Embryonic facial prominence (tissue), 1 donor: ENCODE data around the gene NFRKB.

Experiments
- DNase-seq: peaks from one replicate; pipeline ENCODE4 v3.0.0-alpha.2; 2016; ENCODE audit errors: extremely low spot score

NFRKB gene

GRCh38 chr11:129895126-129896041 is at the start of gene NFRKB:
Gene NFRKB, minus strand, starts transcription at chr11:129895578. Its CDS starts 2,729 bp downstream, at chr11:129892849.
- DNase-seq, result peak; percentile 92

- DNase-seq, result no peak
Measured at GRCh38 chr11:129944696-129945095, 49.3 kb upstream of the NFRKB start.

- no peak for DNase-seq
Measured at GRCh38 chr11:129943036-129943435, 47.7 kb upstream of the NFRKB start.

- DNase-seq, result no peak
Measured at GRCh38 chr11:129939510-129939909, 44.1 kb upstream of the NFRKB start.

- DNase-seq, result no peak
Measured at GRCh38 chr11:129938764-129939163, 43.4 kb upstream of the NFRKB start.

- no peak for DNase-seq
Measured at GRCh38 chr11:129937592-129938238, 42.3 kb upstream of the NFRKB start.

GRCh38 chr11:129935723-129936122 is 40.3 kb upstream of the NFRKB start:
- no peak for DNase-seq

- no peak for DNase-seq
Measured at GRCh38 chr11:129933891-129934290, 38.5 kb upstream of the NFRKB start.

- no peak for DNase-seq
Measured at GRCh38 chr11:129933262-129933661, 37.9 kb upstream of the NFRKB start.

- DNase-seq, result no peak
Measured at GRCh38 chr11:129932381-129933067, 37.1 kb upstream of the NFRKB start.

- DNase-seq, result no peak
Measured at GRCh38 chr11:129930743-129931142, 35.4 kb upstream of the NFRKB start.

GRCh38 chr11:129930296-129930695 is 34.9 kb upstream of the NFRKB start:
- no peak for DNase-seq

GRCh38 chr11:129929721-129930120 is 34.3 kb upstream of the NFRKB start:
- no peak for DNase-seq

- no peak for DNase-seq
Measured at GRCh38 chr11:129928923-129929692, 33.7 kb upstream of the NFRKB start.

- DNase-seq, result no peak
Measured at GRCh38 chr11:129922674-129923073, 27.3 kb upstream of the NFRKB start.

- DNase-seq, result no peak
Measured at GRCh38 chr11:129918361-129918760, 23.0 kb upstream of the NFRKB start.

GRCh38 chr11:129917231-129917630 is 21.9 kb upstream of the NFRKB start:
- no peak for DNase-seq

- no peak for DNase-seq
Measured at GRCh38 chr11:129911298-129911697, 15.9 kb upstream of the NFRKB start.

- no peak for DNase-seq
Measured at GRCh38 chr11:129910360-129910759, 15.0 kb upstream of the NFRKB start.

GRCh38 chr11:129905402-129905801 is 10.0 kb upstream of the NFRKB start:
- DNase-seq, result no peak

- no peak for DNase-seq
Measured at GRCh38 chr11:129896062-129896461, 684 bp upstream of the NFRKB start.
